ENCODE measurements around the gene KBTBD13. TPM values are rescaled to one million over a fixed set of nuclear protein-coding genes. Genes with fewer than 3 reads are reported as not detected.

The KBTBD13 gene
- total and polyA plus RNA-seq, 8 donors, result 0.18 to 1.4 (median 0.71) TPM; not detected in 1

GRCh38 chr15:65067645-65068402, 8.7 kb upstream of the KBTBD13 start, which contains the start of gene RASL12:
TSS of gene RASL12 (minus strand) at chr15:65067991. CDS start at chr15:65067835, 156 bp downstream.
- no peak for TF ChIP-seq CTCF (IDR thresholded peaks at IDR 0.05)
- ATAC-seq (peak; percentile 32), DNase-seq (peak in 1 of 4 donors; percentile 76)
- Histone ChIP-seq H3K27ac (peak within 1 kb of the TSS; percentile 68 to 89), H3K9me3 (no peaks in the 10 kb centered on the region), H3K4me3 (peak within 1 kb of the TSS; percentile 28 to 37), H3K36me3 (no peaks in the 10 kb centered on the region), H3K4me1 (peaks cover 11 to 23% of the 10 kb centered on the region in 2 donors), H3K27me3 (peaks cover 6 to 44% of the 10 kb centered on the region in 2 donors)
- intact Hi-C loops (cut with DNase I), result no loop called here

DNA sequence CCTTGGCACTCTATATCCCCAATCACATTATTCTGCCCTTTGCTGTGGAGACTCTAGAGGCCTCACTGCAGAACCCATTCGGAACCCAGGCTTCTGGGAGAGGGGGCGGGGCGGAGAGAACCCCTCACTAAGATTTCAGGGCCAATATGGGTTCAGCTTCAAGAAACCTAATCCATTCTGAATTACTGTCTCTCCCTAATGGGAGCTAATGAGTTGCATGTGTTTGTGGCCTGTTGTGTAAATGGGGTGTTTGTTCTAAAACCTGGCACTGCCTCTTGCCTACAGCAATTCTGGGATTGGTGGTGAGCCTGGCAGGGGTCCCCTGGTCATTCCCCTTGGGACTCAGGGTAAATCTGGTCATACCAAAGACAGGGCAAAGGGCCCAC, 8.2 kb upstream of the KBTBD13 start:
- no peak for TF ChIP-seq CTCF (IDR thresholded peaks at IDR 0.05)
- Histone ChIP-seq H3K4me3 (peak overlapping the region; percentile 28 to 37), H3K9me3 (no peaks in the 10 kb centered on the region), H3K4me1 (peaks cover 11 to 23% of the 10 kb centered on the region in 2 donors), H3K27me3 (peaks cover 6 to 44% of the 10 kb centered on the region in 2 donors), H3K36me3 (no peaks in the 10 kb centered on the region), H3K27ac (peak overlapping the region; percentile 68 to 89)
- intact Hi-C loops (cut with DNase I), result no loop called here
- DNase-seq (peak in 1 of 4 donors; percentile 27), ATAC-seq (no peak)

- TF ChIP-seq CTCF (IDR thresholded peaks at IDR 0.05), result no peak
- intact Hi-C loops (cut with DNase I), result no loop called here
- Histone ChIP-seq H3K27me3 (peaks cover 6 to 44% of the 10 kb centered on the region in 2 donors), H3K4me3 (no peak overlapping the region), H3K9me3 (no peaks in the 10 kb centered on the region), H3K36me3 (no peaks in the 10 kb centered on the region), H3K4me1 (peaks cover 11 to 23% of the 10 kb centered on the region in 2 donors), H3K27ac (peak overlapping the region in 1 of 2 donors; percentile 89)
- peak in 3 of 4 donors; percentile 68 to 96 (median 94) for DNase-seq
- ATAC-seq, result peak; percentile 73
These were observed 7.4 kb upstream of the KBTBD13 start for GRCh38 chr15:65069179-65069578.

DNA sequence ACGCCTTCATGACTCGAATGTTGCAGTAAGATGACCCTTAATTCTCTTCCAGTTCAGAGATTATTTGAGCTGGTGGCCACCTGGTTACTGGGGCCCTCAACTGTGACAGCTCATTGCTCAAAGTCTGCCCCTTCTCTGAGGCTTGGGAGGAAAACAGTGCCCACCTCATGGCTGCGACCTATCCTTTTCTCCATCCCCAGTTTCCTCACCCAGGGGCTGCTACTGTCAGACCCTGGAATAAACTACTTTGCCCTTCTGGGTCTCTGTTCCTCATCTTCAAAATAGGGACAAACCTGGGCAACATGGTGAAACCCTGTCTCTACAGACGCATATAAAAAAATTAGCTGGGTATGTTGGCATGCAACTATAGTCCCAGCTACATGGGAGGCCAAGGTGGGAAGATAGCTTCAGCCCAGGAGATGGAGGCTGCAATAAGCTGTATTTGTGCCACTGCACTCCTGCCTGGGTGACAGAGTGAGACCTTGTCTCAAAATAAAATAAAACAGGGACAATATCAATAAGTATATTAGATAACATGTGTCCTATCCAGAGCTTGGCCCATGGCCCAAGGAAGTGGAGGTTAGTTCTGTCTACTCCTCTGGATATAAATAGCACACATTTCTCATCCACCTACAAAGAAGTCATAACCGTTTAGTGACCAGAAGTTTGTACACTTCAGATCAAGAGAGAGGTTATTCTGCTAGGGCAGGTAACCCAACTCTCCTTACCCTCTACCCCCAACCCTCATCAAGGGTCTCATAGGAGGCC, 6.6 kb upstream of the KBTBD13 start:
- Histone ChIP-seq H3K4me1 (peaks cover 11 to 23% of the 10 kb centered on the region in 2 donors), H3K27me3 (peaks cover 6 to 39% of the 10 kb centered on the region in 2 donors), H3K36me3 (no peaks in the 10 kb centered on the region), H3K27ac (peak overlapping the region; percentile 4 to 89), H3K9me3 (no peaks in the 10 kb centered on the region), H3K4me3 (no peak overlapping the region)
- no peak for DNase-seq
- no peak for TF ChIP-seq CTCF (IDR thresholded peaks at IDR 0.05)
- intact Hi-C loops (cut with DNase I), result no loop called here
- no peak for ATAC-seq

DNA sequence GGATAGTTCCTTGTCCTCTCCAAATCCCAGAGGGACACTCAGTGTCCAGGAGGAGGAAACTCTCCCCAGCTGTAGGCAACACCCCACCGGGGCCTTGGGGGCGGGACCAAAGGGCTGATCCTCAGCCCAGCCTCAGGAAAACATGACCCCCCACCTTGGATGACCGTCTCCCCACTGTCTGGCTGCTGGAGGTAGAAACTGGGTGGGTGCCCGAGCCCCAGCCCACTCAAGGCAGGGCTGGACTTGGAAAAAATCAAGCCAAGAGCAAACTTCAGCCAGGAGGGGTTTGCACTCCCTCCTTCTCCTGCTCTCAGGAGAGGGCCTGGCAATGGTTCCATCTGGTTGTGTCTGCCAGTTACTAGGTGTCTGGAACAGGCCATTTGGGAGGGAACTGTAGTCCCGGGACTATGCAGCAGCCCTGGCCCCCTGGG, 5.2 kb upstream of the KBTBD13 start:
- Histone ChIP-seq H3K9me3 (no peaks in the 10 kb centered on the region), H3K4me1 (peaks cover 11 to 23% of the 10 kb centered on the region in 2 donors), H3K36me3 (no peaks in the 10 kb centered on the region), H3K27me3 (peaks cover 6 to 32% of the 10 kb centered on the region in 2 donors), H3K27ac (peak overlapping the region in 1 of 2 donors; percentile 26), H3K4me3 (no peak overlapping the region)
- intact Hi-C loops (cut with DNase I), result no loop called here
- peak in 2 of 4 donors; percentile 49 to 79 for DNase-seq
- peak; percentile 11 for ATAC-seq
- no peak for TF ChIP-seq CTCF (IDR thresholded peaks at IDR 0.05)
